Stomach (tissue), 4 donors: ENCODE data around the gene LRP3.

Experiments used
- CTCF ChIP-seq, 7 experiments: fragments of 450-650 bp in 4 of 7; fragments of 200-600 bp in 3 of 7; sonication (generic) in 3 of 7; IDR thresholded peaks; one replicate each; pipeline ENCODE4 v1.5.1; 2016 to 2019; ENCODE audit warnings: antibody characterized with exemption in 7 of 7, control low read depth in 2 of 7, mild to moderate bottlenecking in 1 of 7
- EP300 ChIP-seq: sonication (generic); formaldehyde crosslinking; IDR thresholded peaks from one replicate; pipeline ENCODE4 v1.6.1; 2017; ENCODE audit warnings: antibody characterized with exemption
- POLR2A ChIP-seq, 4 donors: fragments of 450-650 bp; IDR thresholded peaks; one replicate each; pipeline ENCODE4 v1.6.1; 2016; ENCODE audit warnings: antibody characterized with exemption in 4 of 4, control low read depth in 2 of 4, mild to moderate bottlenecking in 1 of 4, moderate library complexity in 1 of 4
- POLR2AphosphoS5 ChIP-seq, 3 donors: sonication (generic); formaldehyde crosslinking; IDR thresholded peaks; one replicate each; pipeline ENCODE4 v1.6.1; 2016; ENCODE audit warnings: antibody characterized with exemption in 3 of 3

GRCh38 chr19:33156334-33156733 lies 37.8 kb upstream of the LRP3 start:
- TF ChIP-seq CTCF (IDR thresholded peaks at IDR 0.05) (no peak), EP300 (no peak), POLR2AphosphoS5 (IDR thresholded peaks at IDR 0.05) (no peak), POLR2A (IDR thresholded peaks at IDR 0.05) (no peak)
